HepG2 (cell line): ENCODE measurements around the gene VPS11. TPM values are rescaled to one million over a fixed set of nuclear protein-coding genes. Genes with fewer than 3 reads are reported as not detected.

Experiments
- ARID2 ChIP-seq: sonication (generic); formaldehyde crosslinking; IDR thresholded peaks from 2 replicates; pipeline ENCODE4 v1.8.1; 2022; ENCODE audit warnings: mild to moderate bottlenecking, missing genetic modification reagents, borderline replicate concordance
- EEA1 ChIP-seq: sonication (generic); formaldehyde crosslinking; IDR thresholded peaks from 2 replicates; pipeline ENCODE4 v1.5.1; 2020; ENCODE audit warnings: mild to moderate bottlenecking, missing genetic modification reagents, borderline replicate concordance
- FOSL2 ChIP-seq: sonication (generic); formaldehyde crosslinking; IDR thresholded peaks from 2 replicates; pipeline ENCODE4 v1.4.0; 2020; ENCODE audit warnings: missing genetic modification reagents
- HOXA9 ChIP-seq: sonication (generic); formaldehyde crosslinking; IDR thresholded peaks from 2 replicates; pipeline ENCODE4 v1.8.1; 2022; ENCODE audit warnings: missing genetic modification reagents, mild to moderate bottlenecking, moderate library complexity, borderline replicate concordance
- ISL2 ChIP-seq: sonication (generic); formaldehyde crosslinking; IDR thresholded peaks from 2 replicates; pipeline ENCODE4 v1.5.0; 2020; ENCODE audit warnings: missing genetic modification reagents
- JARID2 ChIP-seq: sonication (generic); formaldehyde crosslinking; IDR thresholded peaks from 2 replicates; pipeline ENCODE4 v1.8.1; 2023; ENCODE audit warnings: missing genetic modification reagents, inconsistent platforms; ENCODE audit not compliant: insufficient replicate concordance
- KLF13 ChIP-seq: sonication (generic); formaldehyde crosslinking; IDR thresholded peaks from 2 replicates; pipeline ENCODE4 v1.4.0; 2020; ENCODE audit warnings: mild to moderate bottlenecking, missing genetic modification reagents
- MEIS1 ChIP-seq: sonication (generic); formaldehyde crosslinking; IDR thresholded peaks from 2 replicates; pipeline ENCODE4 v1.9.0; 2021; ENCODE audit warnings: mild to moderate bottlenecking, missing genetic modification reagents, moderate library complexity, borderline replicate concordance
- NCOA5 ChIP-seq: sonication (generic); formaldehyde crosslinking; IDR thresholded peaks from 2 replicates; pipeline ENCODE4 v1.4.0; 2020; ENCODE audit warnings: missing genetic modification reagents
- NFYB ChIP-seq: sonication (generic); formaldehyde crosslinking; IDR thresholded peaks from 2 replicates; pipeline ENCODE4 v1.4.0; 2020; ENCODE audit warnings: missing genetic modification reagents
- RARA ChIP-seq: IDR thresholded peaks from 2 replicates; pipeline ENCODE4 v1.6.1; 2016; ENCODE audit warnings: missing genetic modification reagents, missing compliant biosample characterization
- RBM22 ChIP-seq: fragments of 200-400 bp; formaldehyde crosslinking; optimal IDR thresholded peaks from 2 replicates; pipeline ENCODE3; 2017; ENCODE audit warnings: mild to moderate bottlenecking, low read length, moderate library complexity
- SRSF1 ChIP-seq: fragments of 200-400 bp; formaldehyde crosslinking; optimal IDR thresholded peaks from 2 replicates; pipeline ENCODE3; 2017; ENCODE audit warnings: mild to moderate bottlenecking, low read depth, low read length, moderate library complexity
- XBP1 ChIP-seq: sonication (generic); formaldehyde crosslinking; IDR thresholded peaks from 2 replicates; pipeline ENCODE4 v1.5.0; 2020; ENCODE audit warnings: missing genetic modification reagents
- ZBTB42 ChIP-seq: sonication (generic); formaldehyde crosslinking; IDR thresholded peaks from 2 replicates; pipeline ENCODE4 v1.5.0; 2020; ENCODE audit warnings: mild to moderate bottlenecking, missing genetic modification reagents
- ZFY ChIP-seq: sonication (generic); formaldehyde crosslinking; IDR thresholded peaks from 2 replicates; pipeline ENCODE4 v1.4.0; 2020; ENCODE audit warnings: missing genetic modification reagents
- ZMYM2 ChIP-seq: sonication (generic); formaldehyde crosslinking; IDR thresholded peaks from 2 replicates; pipeline ENCODE4 v1.8.0; 2022; ENCODE audit warnings: mild to moderate bottlenecking, missing genetic modification reagents
- ZNF263 ChIP-seq: sonication (generic); formaldehyde crosslinking; IDR thresholded peaks from 2 replicates; pipeline ENCODE4 v1.4.0; 2020; ENCODE audit warnings: missing genetic modification reagents
- ZNF563 ChIP-seq: sonication (generic); formaldehyde crosslinking; IDR thresholded peaks from 2 replicates; pipeline ENCODE4 v1.8.0; 2022; ENCODE audit warnings: mild to moderate bottlenecking, moderate library complexity, missing genetic modification reagents
- ZNF619 ChIP-seq: sonication (generic); formaldehyde crosslinking; IDR thresholded peaks from 2 replicates; pipeline ENCODE4 v1.4.0; 2020; ENCODE audit warnings: mild to moderate bottlenecking, missing genetic modification reagents
- ZNF768 ChIP-seq: sonication (generic); formaldehyde crosslinking; IDR thresholded peaks from 2 replicates; pipeline ENCODE4 v1.4.0; 2020; ENCODE audit warnings: missing genetic modification reagents
- ZNF883 ChIP-seq: sonication (generic); formaldehyde crosslinking; IDR thresholded peaks from 2 replicates; pipeline ENCODE4 v1.5.1; 2020; ENCODE audit warnings: mild to moderate bottlenecking, missing genetic modification reagents; ENCODE audit errors: not compliant biosample characterization
- ZSCAN21 ChIP-seq: sonication (generic); formaldehyde crosslinking; IDR thresholded peaks from 2 replicates; pipeline ENCODE4 v1.8.0; 2022; ENCODE audit warnings: mild to moderate bottlenecking, missing genetic modification reagents, moderate library complexity, borderline replicate concordance
- polyA plus RNA-seq, 8 experiments: library from polyadenylated mRNA; depleted of rRNA in 3 of 8; stranded (reverse) in 7 of 8; unstranded in 1 of 8; fragments of >200 nt; fragmentation: Illumina TruSeq in 4 of 8; extraction: Trizol in 4 of 8; gene quantifications; 2 replicates each; pipeline versions ENCODE4 v1.2.1 to v1.2.3, GENCODE V29; 2011 to 2016; ENCODE audit warnings: low read depth in 4 of 8, missing spikeins in 1 of 8, mixed read lengths in 1 of 8; ENCODE audit not compliant: insufficient read depth in 1 of 8
- total RNA-seq, 5 experiments: library from RNA; depleted of rRNA; stranded (reverse); fragments of >200 nt; fragmentation: Illumina TruSeq; extraction: Trizol; gene quantifications; 2 replicates each; pipeline ENCODE4 v1.2.3, GENCODE V29; 2016; ENCODE audit warnings: low read depth in 1 of 5
- TF ChIP-seq, protein P1 (sequence below), 2 experiments: fragments of 450-650 bp in 1 of 2; sonication (generic) in 1 of 2; formaldehyde crosslinking; IDR thresholded peaks; 2 replicates each; pipeline versions ENCODE4 v1.5.0 to v1.8.0; 2020 to 2022; ENCODE audit warnings: mild to moderate bottlenecking in 1 of 2, missing genetic modification reagents in 1 of 2
- TF ChIP-seq, protein P2 (sequence below): sonication (generic); formaldehyde crosslinking; IDR thresholded peaks from 2 replicates; pipeline ENCODE4 v1.4.0; 2020; ENCODE audit warnings: low read depth, missing genetic modification reagents
- TF ChIP-seq, protein P3 (sequence below): sonication (generic); formaldehyde crosslinking; IDR thresholded peaks from 2 replicates; pipeline ENCODE4 v1.5.0; 2020; ENCODE audit warnings: missing genetic modification reagents

The VPS11 gene
- total and polyA plus RNA-seq, 2 of the 13 experiments (the other 11 are each of a cell fraction or from before 2014, with no cell fraction given) = 13.7 to 21.6 TPM

DNA sequence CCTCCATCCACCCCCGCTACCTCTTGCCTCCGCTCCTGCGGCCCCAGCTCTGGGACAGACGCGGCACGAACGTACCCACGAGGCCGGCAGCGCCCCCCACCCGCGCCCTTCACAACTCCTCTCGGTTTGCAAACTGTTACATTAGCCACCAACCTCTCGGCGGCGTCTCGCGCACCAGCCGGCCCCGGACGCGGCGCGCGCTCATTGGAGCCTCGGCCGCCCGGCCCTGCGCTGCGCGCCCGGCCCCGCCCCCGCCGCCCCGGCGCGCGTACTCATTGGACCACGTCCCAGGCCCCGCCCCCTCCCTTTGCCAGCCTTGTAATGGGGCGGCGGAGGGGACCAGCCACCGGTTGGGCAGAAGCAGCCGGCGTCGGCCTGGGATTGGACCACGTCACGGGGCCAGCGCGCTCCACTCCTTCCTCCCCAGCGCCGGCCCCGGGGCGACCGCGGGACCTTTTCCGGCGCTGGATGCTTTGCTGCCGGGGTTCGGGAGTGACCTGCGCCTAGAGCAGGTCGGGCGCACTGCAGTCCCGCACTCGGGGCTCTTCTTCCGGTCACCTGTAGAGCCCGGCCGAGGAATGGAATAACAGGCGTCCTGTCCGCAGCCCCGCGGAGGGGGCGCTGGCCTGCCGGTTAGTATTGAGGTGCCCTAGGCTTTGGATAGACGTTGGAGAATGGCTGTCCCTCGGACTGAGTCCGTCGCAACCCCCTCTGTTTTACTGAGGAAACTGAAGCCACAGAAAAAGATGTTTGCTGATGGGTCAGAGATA, 10.4 kb upstream of the VPS11 start, which contains the start of gene HYOU1 (continued):
- TF ChIP-seq JARID2 (CRISPR knock-in tag) = no peak
- peak; percentile 17 for TF ChIP-seq SRSF1
- peak; percentile 51; the same call in 1 of the 2 replicates for TF ChIP-seq ZNF263 (CRISPR knock-in tag)
- TF ChIP-seq, protein P1, sequence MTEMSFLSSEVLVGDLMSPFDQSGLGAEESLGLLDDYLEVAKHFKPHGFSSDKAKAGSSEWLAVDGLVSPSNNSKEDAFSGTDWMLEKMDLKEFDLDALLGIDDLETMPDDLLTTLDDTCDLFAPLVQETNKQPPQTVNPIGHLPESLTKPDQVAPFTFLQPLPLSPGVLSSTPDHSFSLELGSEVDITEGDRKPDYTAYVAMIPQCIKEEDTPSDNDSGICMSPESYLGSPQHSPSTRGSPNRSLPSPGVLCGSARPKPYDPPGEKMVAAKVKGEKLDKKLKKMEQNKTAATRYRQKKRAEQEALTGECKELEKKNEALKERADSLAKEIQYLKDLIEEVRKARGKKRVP (CRISPR knock-in tag; IDR thresholded peaks at IDR 0.05) = peak in 1 of 2 experiments; percentile 58; a peak in 1 of 4 replicates
- TF ChIP-seq XBP1 (CRISPR knock-in tag) = no peak
- TF ChIP-seq NCOA5 = no peak
- no peak for TF ChIP-seq FOSL2 (CRISPR knock-in tag)
- TF ChIP-seq, protein P2, sequence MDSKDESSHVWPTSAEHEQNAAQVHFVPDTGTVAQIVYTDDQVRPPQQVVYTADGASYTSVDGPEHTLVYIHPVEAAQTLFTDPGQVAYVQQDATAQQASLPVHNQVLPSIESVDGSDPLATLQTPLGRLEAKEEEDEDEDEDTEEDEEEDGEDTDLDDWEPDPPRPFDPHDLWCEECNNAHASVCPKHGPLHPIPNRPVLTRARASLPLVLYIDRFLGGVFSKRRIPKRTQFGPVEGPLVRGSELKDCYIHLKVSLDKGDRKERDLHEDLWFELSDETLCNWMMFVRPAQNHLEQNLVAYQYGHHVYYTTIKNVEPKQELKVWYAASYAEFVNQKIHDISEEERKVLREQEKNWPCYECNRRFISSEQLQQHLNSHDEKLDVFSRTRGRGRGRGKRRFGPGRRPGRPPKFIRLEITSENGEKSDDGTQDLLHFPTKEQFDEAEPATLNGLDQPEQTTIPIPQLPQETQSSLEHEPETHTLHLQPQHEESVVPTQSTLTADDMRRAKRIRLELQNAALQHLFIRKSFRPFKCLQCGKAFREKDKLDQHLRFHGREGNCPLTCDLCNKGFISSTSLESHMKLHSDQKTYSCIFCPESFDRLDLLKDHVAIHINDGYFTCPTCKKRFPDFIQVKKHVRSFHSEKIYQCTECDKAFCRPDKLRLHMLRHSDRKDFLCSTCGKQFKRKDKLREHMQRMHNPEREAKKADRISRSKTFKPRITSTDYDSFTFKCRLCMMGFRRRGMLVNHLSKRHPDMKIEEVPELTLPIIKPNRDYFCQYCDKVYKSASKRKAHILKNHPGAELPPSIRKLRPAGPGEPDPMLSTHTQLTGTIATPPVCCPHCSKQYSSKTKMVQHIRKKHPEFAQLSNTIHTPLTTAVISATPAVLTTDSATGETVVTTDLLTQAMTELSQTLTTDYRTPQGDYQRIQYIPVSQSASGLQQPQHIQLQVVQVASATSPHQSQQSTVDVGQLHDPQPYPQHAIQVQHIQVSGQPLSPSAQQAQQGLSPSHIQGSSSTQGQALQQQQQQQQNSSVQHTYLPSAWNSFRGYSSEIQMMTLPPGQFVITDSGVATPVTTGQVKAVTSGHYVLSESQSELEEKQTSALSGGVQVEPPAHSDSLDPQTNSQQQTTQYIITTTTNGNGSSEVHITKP = 0 out of 2 replicates have a peak, but pooled peaks have one; percentile 9
- peak; percentile 89 for TF ChIP-seq NFYB (CRISPR knock-in tag)
- peak; percentile 13 for TF ChIP-seq ZNF883 (CRISPR knock-in tag)
- peak; percentile 31; the same call in 1 of the 2 replicates for TF ChIP-seq RARA
- no peak; the same call in 1 of the 2 replicates for TF ChIP-seq MEIS1 (CRISPR knock-in tag)
- peak; percentile 3; the same call in 1 of the 2 replicates for TF ChIP-seq ZSCAN21
- TF ChIP-seq ZNF563 = 0 out of 2 replicates have a peak, but pooled peaks have one; percentile 64
- TF ChIP-seq HOXA9 = no peak
- no peak for TF ChIP-seq RBM22
- TF ChIP-seq ZMYM2 (CRISPR knock-in tag) = no peak
- TF ChIP-seq ZFY (CRISPR knock-in tag) = peak; percentile 75
- no peak for TF ChIP-seq ISL2
- 0 out of 2 replicates have a peak, but pooled peaks have one; percentile 21 for TF ChIP-seq ARID2 (CRISPR knock-in tag)
- no peak for TF ChIP-seq EEA1 (CRISPR knock-in tag)
- no peak for TF ChIP-seq KLF13 (CRISPR knock-in tag)
- peak; percentile 87 for TF ChIP-seq ZNF768 (CRISPR knock-in tag)
- TF ChIP-seq, protein P3, sequence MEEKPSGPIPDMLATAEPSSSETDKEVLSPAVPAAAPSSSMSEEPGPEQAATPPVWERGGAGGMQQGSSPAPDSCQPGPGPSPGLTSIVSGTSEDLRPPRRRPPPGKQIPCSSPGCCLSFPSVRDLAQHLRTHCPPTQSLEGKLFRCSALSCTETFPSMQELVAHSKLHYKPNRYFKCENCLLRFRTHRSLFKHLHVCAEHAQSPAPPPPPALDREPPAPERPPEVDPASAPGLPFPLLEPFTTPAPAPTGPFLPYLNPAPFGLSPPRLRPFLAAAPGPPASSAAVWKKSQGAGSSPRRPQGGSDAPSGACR (CRISPR knock-in tag) = 0 out of 2 replicates have a peak, but pooled peaks have one; percentile 50
- TF ChIP-seq ZBTB42 (CRISPR knock-in tag) = no peak
- TF ChIP-seq ZNF619 (CRISPR knock-in tag) = no peak
